BE2C (cell line): ENCODE data around the gene RAB28.
"Not testable (repeated sequence)": the region's sequence is repeated elsewhere in the genome, so short reads cannot be mapped to it uniquely, and the experiment has no call there.

ENCODE experiments used
- DNase-seq: peaks from one replicate; pipeline ENCODE4 v3.0.0-alpha.2; 2020
- H3K27me3 ChIP-seq: fragments of 250-450 bp; sonication (Bioruptor Pico); 2 replicates; pipeline ENCODE4 v1.5.1; 2020; ENCODE audit warnings: mild to moderate bottlenecking
- H3K36me3 ChIP-seq: fragments of 250-450 bp; sonication (Bioruptor Pico); 2 replicates; pipeline ENCODE4 v1.5.1; 2020; ENCODE audit warnings: mild to moderate bottlenecking
- H3K4me1 ChIP-seq: fragments of 250-450 bp; sonication (Bioruptor Pico); 2 replicates; pipeline ENCODE4 v1.5.1; 2020
- H3K4me3 ChIP-seq: 2 replicates; pipeline ENCODE4 v1.5.1; 2011; ENCODE audit warnings: low read depth, low read length
- H3K9me3 ChIP-seq: fragments of 250-450 bp; sonication (Bioruptor Pico); 2 replicates; pipeline ENCODE4 v1.5.1; 2020
- CTCF ChIP-seq: IDR thresholded peaks from 2 replicates; pipeline ENCODE4 v1.5.1; 2012; ENCODE audit warnings: mild to moderate bottlenecking, low read depth, low read length

RAB28 gene

GRCh38 chr4:13399257-13399656 is 84.9 kb downstream of the RAB28 start:
- no peaks in the 10 kb centered on the region for H3K9me3 ChIP-seq
- no peak overlapping the region for H3K4me3 ChIP-seq
- H3K36me3 ChIP-seq, result no peaks in the 10 kb centered on the region
- peaks cover 6% of the 10 kb centered on the region; the same call in 1 of the 2 replicates for H3K4me1 ChIP-seq
- TF ChIP-seq CTCF, result no peak
- DNase-seq, result no peak
- no peaks in the 10 kb centered on the region for H3K27me3 ChIP-seq

GRCh38 chr4:13396161-13396560 is 88.0 kb downstream of the RAB28 start:
- no peak for TF ChIP-seq CTCF
- Histone ChIP-seq H3K4me1 (peaks cover 6% of the 10 kb centered on the region; the same call in 1 of the 2 replicates), H3K36me3 (no peaks in the 10 kb centered on the region), H3K27me3 (no peaks in the 10 kb centered on the region), H3K9me3 (no peaks in the 10 kb centered on the region), H3K4me3 (no peak overlapping the region)
- DNase-seq, result no peak

GRCh38 chr4:13389901-13390300 is 94.2 kb downstream of the RAB28 start:
- H3K9me3 ChIP-seq, H3K4me3 ChIP-seq, H3K4me1 ChIP-seq, H3K36me3 ChIP-seq, H3K27me3 ChIP-seq, DNase-seq: not testable (repeated sequence)

- no peaks in the 10 kb centered on the region for H3K27me3 ChIP-seq
- no peak for TF ChIP-seq CTCF
- DNase-seq, result no peak
- H3K9me3 ChIP-seq, result no peaks in the 10 kb centered on the region
- no peak overlapping the region for H3K4me3 ChIP-seq
- H3K36me3 ChIP-seq, result no peaks in the 10 kb centered on the region
- no peaks in the 10 kb centered on the region for H3K4me1 ChIP-seq
Measured at GRCh38 chr4:13386405-13387107, 97.6 kb downstream of the RAB28 start.

- no peaks in the 10 kb centered on the region for H3K27me3 ChIP-seq
- DNase-seq, result no peak
- H3K4me1 ChIP-seq, result no peaks in the 10 kb centered on the region
- H3K4me3 ChIP-seq, result no peak overlapping the region
- H3K9me3 ChIP-seq, result no peaks in the 10 kb centered on the region
- H3K36me3 ChIP-seq, result no peaks in the 10 kb centered on the region
- TF ChIP-seq CTCF, result no peak
Measured at GRCh38 chr4:13384055-13384454, 100.1 kb downstream of the RAB28 start.

GRCh38 chr4:13378973-13379759 is 105.0 kb downstream of the RAB28 start:
- Histone ChIP-seq H3K27me3 (no peaks in the 10 kb centered on the region), H3K36me3 (no peaks in the 10 kb centered on the region), H3K4me3 (no peak overlapping the region), H3K4me1 (no peaks in the 10 kb centered on the region), H3K9me3 (no peaks in the 10 kb centered on the region)
- DNase-seq, result no peak
- no peak for TF ChIP-seq CTCF
